Measurements from ENCODE around the gene SMAD7.

SMAD7 gene

DNA sequence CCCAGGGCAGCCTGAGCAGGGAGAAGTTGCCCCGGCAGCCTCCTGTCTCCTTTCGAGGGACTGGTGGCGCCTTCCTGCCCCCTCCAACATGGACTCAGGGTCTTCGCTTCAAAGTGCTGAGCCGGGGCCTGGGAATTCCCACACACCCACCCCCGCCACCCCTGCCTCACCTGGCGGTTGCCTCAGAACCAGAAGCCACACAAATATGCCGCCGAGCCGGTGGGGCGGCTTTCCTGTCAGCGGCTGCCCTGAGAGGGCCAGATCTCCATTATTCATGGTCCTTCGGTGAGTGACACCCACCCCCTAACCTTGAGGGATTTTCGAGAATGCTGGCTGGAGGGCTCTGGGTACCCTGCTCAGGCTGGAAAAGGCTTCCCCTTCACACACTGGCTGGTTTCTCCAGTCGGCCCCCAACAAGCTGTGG is 71.7 kb downstream of the SMAD7 start:
- no peak for DNase-seq
- Histone ChIP-seq H3K4me3 (ENCODE audit: low read depth, low read length) (no peak overlapping the region), H3K36me3 (no peaks in the 10 kb centered on the region), H3K27ac (no peak overlapping the region), H3K27me3 (ENCODE audit: insufficient read depth, low read depth, severe bottlenecking) (no peaks in the 10 kb centered on the region), H3K9me3 (ENCODE audit: severe bottlenecking) (peaks cover 25% of the 10 kb centered on the region)
- TF ChIP-seq, protein P1, sequence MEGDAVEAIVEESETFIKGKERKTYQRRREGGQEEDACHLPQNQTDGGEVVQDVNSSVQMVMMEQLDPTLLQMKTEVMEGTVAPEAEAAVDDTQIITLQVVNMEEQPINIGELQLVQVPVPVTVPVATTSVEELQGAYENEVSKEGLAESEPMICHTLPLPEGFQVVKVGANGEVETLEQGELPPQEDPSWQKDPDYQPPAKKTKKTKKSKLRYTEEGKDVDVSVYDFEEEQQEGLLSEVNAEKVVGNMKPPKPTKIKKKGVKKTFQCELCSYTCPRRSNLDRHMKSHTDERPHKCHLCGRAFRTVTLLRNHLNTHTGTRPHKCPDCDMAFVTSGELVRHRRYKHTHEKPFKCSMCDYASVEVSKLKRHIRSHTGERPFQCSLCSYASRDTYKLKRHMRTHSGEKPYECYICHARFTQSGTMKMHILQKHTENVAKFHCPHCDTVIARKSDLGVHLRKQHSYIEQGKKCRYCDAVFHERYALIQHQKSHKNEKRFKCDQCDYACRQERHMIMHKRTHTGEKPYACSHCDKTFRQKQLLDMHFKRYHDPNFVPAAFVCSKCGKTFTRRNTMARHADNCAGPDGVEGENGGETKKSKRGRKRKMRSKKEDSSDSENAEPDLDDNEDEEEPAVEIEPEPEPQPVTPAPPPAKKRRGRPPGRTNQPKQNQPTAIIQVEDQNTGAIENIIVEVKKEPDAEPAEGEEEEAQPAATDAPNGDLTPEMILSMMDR (IDR thresholded peaks at IDR 0.05; ENCODE audit: low read depth, low read length), result no peak

DNA sequence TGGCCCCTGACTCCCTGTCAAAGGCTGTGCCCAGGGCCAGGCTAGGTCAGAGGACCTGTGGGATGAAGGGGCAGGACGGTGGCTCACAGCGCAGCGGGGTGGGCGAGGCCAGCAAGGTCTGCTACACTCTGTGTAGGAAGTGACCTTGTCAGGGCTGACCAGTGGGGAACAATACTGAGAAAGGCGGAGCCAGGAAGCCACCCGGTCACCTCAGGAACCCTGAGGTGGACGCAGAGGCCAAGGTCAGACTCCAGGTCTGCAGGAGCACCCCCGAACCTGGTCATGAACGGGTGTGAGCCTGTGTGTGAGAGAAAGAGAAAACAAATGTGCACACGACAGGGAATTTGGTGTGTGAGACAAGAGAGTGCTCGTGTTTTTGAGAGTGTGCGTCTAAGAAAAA is 72.3 kb downstream of the SMAD7 start:
- no peaks in the 10 kb centered on the region for H3K36me3 ChIP-seq
- no peaks in the 10 kb centered on the region for H3K27me3 ChIP-seq (ENCODE audit: insufficient read depth, low read depth, severe bottlenecking)
- TF ChIP-seq, protein P1 (IDR thresholded peaks at IDR 0.05; ENCODE audit: low read depth, low read length), result no peak
- no peak for DNase-seq
- no peak overlapping the region for H3K4me3 ChIP-seq (ENCODE audit: low read depth, low read length)
- peaks cover 25% of the 10 kb centered on the region for H3K9me3 ChIP-seq (ENCODE audit: severe bottlenecking)
- no peak overlapping the region for H3K27ac ChIP-seq

DNA sequence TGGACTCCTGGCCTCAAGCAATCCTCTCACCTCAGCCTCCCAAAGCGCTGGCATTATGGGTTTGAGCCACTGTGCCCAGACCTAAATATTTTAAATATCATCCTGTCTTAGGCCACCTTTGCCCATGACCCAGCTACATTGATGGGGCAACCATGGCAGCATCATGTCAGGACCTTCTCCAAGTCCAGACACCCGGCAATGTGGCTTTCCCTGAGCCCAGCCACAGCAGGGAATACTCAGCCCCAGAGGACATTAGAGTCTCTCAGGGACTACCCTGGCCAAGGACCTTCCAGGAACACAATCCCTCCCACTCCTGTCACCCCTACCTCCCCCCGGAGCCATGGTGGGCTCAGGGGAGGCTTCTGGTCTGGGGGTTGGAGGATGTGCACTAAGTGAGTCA is 72.8 kb downstream of the SMAD7 start:
- H3K36me3 ChIP-seq, result no peaks in the 10 kb centered on the region
- H3K27me3 ChIP-seq (ENCODE audit: insufficient read depth, low read depth, severe bottlenecking), result no peaks in the 10 kb centered on the region
- peaks cover 23% of the 10 kb centered on the region for H3K9me3 ChIP-seq (ENCODE audit: severe bottlenecking)
- no peak overlapping the region for H3K27ac ChIP-seq
- DNase-seq, result no peak
- TF ChIP-seq, protein P1 (IDR thresholded peaks at IDR 0.05; ENCODE audit: low read depth, low read length), result no peak
- no peak overlapping the region for H3K4me3 ChIP-seq (ENCODE audit: low read depth, low read length)

DNA sequence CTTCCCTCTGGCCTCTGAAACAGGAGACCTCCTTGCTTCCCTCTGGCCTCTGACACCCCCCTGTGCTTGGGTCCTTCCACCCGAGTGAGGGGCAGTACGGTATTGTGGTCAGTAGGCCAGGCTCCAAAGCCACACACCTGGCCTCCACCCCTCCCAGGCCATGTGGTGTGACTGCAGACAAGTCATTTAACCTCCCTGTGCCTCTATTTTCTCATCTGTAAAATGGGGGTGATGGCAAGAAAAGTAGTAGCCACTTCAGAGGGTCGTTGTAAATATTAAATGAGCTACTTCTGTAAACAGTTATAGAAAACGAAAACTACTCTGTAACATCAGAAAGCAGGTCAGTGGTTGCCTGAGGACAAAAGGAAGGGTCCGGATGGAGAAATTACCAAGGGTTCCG is 74.2 kb downstream of the SMAD7 start:
- Histone ChIP-seq H3K4me3 (ENCODE audit: low read depth, low read length) (no peak overlapping the region), H3K9me3 (ENCODE audit: severe bottlenecking) (peaks cover 10% of the 10 kb centered on the region), H3K27ac (no peak overlapping the region), H3K36me3 (no peaks in the 10 kb centered on the region), H3K27me3 (ENCODE audit: insufficient read depth, low read depth, severe bottlenecking) (no peaks in the 10 kb centered on the region)
- DNase-seq, result no peak
- TF ChIP-seq, protein P1 (IDR thresholded peaks at IDR 0.05; ENCODE audit: low read depth, low read length), result no peak

DNA sequence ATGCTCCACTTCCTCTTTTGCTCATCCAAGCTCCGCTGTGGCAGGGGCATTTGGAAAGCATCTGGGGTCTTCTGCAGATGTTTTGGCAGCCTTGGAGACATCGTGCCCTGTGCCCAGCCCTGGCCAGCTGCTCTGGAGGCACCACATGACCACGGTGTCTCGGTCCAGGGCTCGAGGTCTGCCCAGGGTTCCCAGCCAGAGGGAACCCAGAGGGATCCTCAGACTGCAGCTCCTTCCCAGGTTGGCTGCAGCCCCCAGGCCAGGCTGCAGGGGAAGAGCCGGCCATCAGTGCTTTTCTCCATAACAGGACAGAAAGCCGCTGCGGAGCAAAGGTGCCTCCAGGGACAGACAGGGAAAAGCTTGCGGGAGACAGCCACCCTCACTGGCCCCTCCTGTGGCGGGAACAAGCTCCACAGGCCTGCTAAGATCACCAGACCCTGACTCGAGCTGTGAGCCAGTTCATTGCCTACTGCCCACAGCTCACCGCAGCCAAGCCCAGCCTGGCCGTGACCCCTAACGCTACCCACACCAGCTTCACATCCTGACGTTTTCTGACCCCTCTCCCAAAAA is 74.7 kb downstream of the SMAD7 start:
- H3K36me3 ChIP-seq, result no peaks in the 10 kb centered on the region
- TF ChIP-seq, protein P1 (IDR thresholded peaks at IDR 0.05; ENCODE audit: low read depth, low read length), result peak; percentile 51
- peak; percentile 55 for DNase-seq
- H3K27me3 ChIP-seq (ENCODE audit: insufficient read depth, low read depth, severe bottlenecking), result no peaks in the 10 kb centered on the region
- no peak overlapping the region for H3K4me3 ChIP-seq (ENCODE audit: low read depth, low read length)
- no peak overlapping the region for H3K27ac ChIP-seq
- H3K9me3 ChIP-seq (ENCODE audit: severe bottlenecking), result peaks cover 4% of the 10 kb centered on the region

DNA sequence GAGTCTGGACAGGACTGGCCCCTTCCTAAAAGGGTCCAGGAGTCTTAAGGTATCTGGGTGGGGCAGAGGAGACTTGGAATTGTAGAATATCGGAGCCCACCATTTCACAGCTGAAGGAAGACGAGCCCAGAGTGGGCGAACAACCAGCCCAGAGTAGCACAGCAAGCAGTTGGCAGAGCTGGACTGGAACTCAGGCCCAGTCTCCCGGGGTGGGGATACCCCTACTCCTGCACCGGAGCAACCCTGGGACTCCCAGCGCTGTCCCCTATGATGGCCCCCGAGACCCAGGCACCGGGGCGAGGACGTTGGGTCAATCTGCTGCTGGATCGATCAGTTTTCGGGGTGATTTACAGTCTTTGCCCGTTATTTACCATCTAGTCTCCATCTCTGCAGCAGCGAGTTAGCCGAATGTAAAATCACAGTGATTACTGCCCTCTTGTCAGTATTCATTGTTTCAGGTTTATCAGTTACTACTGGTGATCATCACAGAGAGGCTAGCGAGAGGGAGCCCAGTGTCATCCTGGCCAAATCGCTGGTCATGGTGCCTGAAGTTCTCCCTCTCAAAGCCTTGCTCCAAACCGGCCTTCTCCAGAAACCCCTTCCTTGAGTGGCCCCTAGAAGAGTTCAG is 75.3 kb downstream of the SMAD7 start:
- H3K4me3 ChIP-seq (ENCODE audit: low read depth, low read length), result no peak overlapping the region
- TF ChIP-seq, protein P1 (IDR thresholded peaks at IDR 0.05; ENCODE audit: low read depth, low read length), result no peak
- no peak for DNase-seq

More for the DNA sequence above, 75.3 kb downstream of the SMAD7 start:
- Histone ChIP-seq H3K36me3 (no peaks in the 10 kb centered on the region), H3K9me3 (ENCODE audit: severe bottlenecking) (peaks cover 2% of the 10 kb centered on the region), H3K27ac (no peak overlapping the region), H3K27me3 (ENCODE audit: insufficient read depth, low read depth, severe bottlenecking) (no peaks in the 10 kb centered on the region)

Measured in WERI-Rb-1 (cell line).